Heart right ventricle (tissue), 16 donors: Measurements from ENCODE around the gene TMEM167A. TPM values are rescaled to one million over a fixed set of nuclear protein-coding genes. Genes with fewer than 3 reads are reported as not detected.

Experiments used
- ATAC-seq, 8 donors: fragments of 200-7000 bp; cut with Tn5 transposase; one replicate each; pipeline ENCODE4 v1.9.1; 2020; ENCODE audit warnings: mild to moderate bottlenecking in 8 of 8, moderate library complexity in 8 of 8, moderate number of reproducible peaks in 1 of 8
- DNase-seq, 2 donors: peaks; one replicate each; pipeline ENCODE4 v3.0.0-alpha.2; 2020
- H3K27ac ChIP-seq, 10 donors: fragments of 200-600 bp; sonication (generic) in 2 of 10; one replicate each; pipeline versions ENCODE4 v1.5.0 to v1.8.0; 2020 to 2022; ENCODE audit warnings: mild to moderate bottlenecking in 3 of 10
- H3K27me3 ChIP-seq, 7 donors: fragments of 200-600 bp; one replicate each; pipeline ENCODE4 v1.8.0; 2021 to 2022; ENCODE audit warnings: mild to moderate bottlenecking in 2 of 7
- H3K36me3 ChIP-seq, 9 donors: fragments of 200-600 bp; sonication (generic) in 1 of 9; one replicate each; pipeline versions ENCODE4 v1.5.0 to v1.8.0; 2020 to 2022; ENCODE audit warnings: mild to moderate bottlenecking in 2 of 9
- H3K4me1 ChIP-seq, 9 donors: fragments of 200-600 bp; sonication (generic) in 1 of 9; one replicate each; pipeline versions ENCODE4 v1.5.0 to v1.8.0; 2020 to 2022; ENCODE audit warnings: mild to moderate bottlenecking in 4 of 9
- H3K4me3 ChIP-seq, 10 donors: fragments of 200-600 bp; sonication (generic) in 2 of 10; one replicate each; pipeline versions ENCODE4 v1.5.0 to v1.8.0; 2020 to 2022; ENCODE audit warnings: mild to moderate bottlenecking in 7 of 10, moderate library complexity in 2 of 10
- H3K9me3 ChIP-seq, 11 donors: fragments of 200-600 bp in 10 of 11; sonication (generic) in 2 of 11; one replicate each; pipeline versions ENCODE4 v1.5.0 to v1.8.0; 2013 to 2022; ENCODE audit warnings: mild to moderate bottlenecking in 2 of 11, control low read depth in 1 of 11, moderate library complexity in 1 of 11
- WGBS, 2 donors: extraction: QIAGEN DNeasy Blood & Tissue Kit; methylation state at CpG; one replicate each; pipeline ENCODE4 v1.1.7; 2013; ENCODE audit warnings: inconsistent platforms in 1 of 2; 5-methylcytosine and 5-hydroxymethylcytosine counted together
- intact Hi-C, 10 donors: fragments of 100-400 bp; cut with DNase I; formaldehyde crosslinking; loops; one replicate each; pipeline versions ENCODE4 v1.11.1 to v1.14.2; 2022
- polyA plus RNA-seq, 2 donors: library from polyadenylated mRNA; stranded (reverse); fragments of 200-250 nt; gene quantifications; one replicate each; pipeline ENCODE4 v1.2.3, GENCODE V29; 2013
- total RNA-seq, 10 donors: library from RNA; stranded (reverse); fragmentation: NEBNext Ultra II Directional in 3 of 10; extraction: Animal tissue kit (Norgen Biotek cat#: 25700) in 3 of 10; gene quantifications; one replicate each; pipeline versions ENCODE4 v1.2.1 to v1.2.4, GENCODE V29; 2021 to 2023
- TF ChIP-seq, protein P1 (sequence below), 9 donors: fragments of 200-600 bp; sonication (generic) in 2 of 9; IDR thresholded peaks; one replicate each; pipeline versions ENCODE4 v1.5.0 to v1.8.0; 2021 to 2022; ENCODE audit warnings: antibody characterized with exemption in 9 of 9, mild to moderate bottlenecking in 5 of 9, moderate library complexity in 1 of 9
- donor health status: Arrhythmogenic right ventricular cardiomyopathy.
- donor health status: ischemic (EF 13 %, LVEDD 7.1; RV severe dilation, severe dysfunction).
- donor health status: healthy with polysubstance abuse.
- donor health status: DM: no; HTN: yes; CAD: no.
- donor health status: DM: no; HTN: no; CAD: no.
- donor health status: ischemic (EF 25% LVEDD 6.9; RV normal size, moderate dysfunction).
- donor health status: ischemic (EF 25% LVEDD 5.7; RV mildly dilated, moderate dysfunction).
- donor health status: healthy.
- donor health status: DM: yes; HTN: yes; CAD: no.
- donor health status: Ischemic cardiomyopathy.
- donor health status: ischemic (EF 35%, LVEDD 5.7; RV mildly dilated, moderate dysfunction).
- donor health status: nonischemic (EF 11% LVEDD 7.7; RV severe dilation, severe dysfunction).
- donor health status: DM: yes; HTN: yes; CAD: no.
- donor health status: PGD.
- donor health status: ischemic (EF 29% LVEDD 5.4; RV normal size, mild dysfunction).
- donor health status: nonischemic (EF 23%, LVEDD 6.1; RV moderate dilation, normal function).

TMEM167A gene
- total and polyA plus RNA-seq, 12 donors: 17.6 to 53.5 (median 43.4) TPM

GRCh38 chr5:83029912-83030311 is 47.3 kb downstream of the TMEM167A start:
- no peak for DNase-seq
- WGBS, 2 donors: 92% methylated on average over 2 of the region's 2 CpGs
- intact Hi-C loops: no loop called here
- Histone ChIP-seq H3K4me1 (peaks cover 0 to 32% (median 12%) of the 10 kb centered on the region in 9 donors), H3K9me3 (no peaks in the 10 kb centered on the region), H3K27me3 (no peaks in the 10 kb centered on the region), H3K4me3 (no peak overlapping the region), H3K36me3 (no peaks in the 10 kb centered on the region), H3K27ac (peak overlapping the region in 2 of 10 donors; percentile 22)
- peak in 7 of 8 donors; percentile 36 to 69 (median 55) for ATAC-seq
- TF ChIP-seq, protein P1, sequence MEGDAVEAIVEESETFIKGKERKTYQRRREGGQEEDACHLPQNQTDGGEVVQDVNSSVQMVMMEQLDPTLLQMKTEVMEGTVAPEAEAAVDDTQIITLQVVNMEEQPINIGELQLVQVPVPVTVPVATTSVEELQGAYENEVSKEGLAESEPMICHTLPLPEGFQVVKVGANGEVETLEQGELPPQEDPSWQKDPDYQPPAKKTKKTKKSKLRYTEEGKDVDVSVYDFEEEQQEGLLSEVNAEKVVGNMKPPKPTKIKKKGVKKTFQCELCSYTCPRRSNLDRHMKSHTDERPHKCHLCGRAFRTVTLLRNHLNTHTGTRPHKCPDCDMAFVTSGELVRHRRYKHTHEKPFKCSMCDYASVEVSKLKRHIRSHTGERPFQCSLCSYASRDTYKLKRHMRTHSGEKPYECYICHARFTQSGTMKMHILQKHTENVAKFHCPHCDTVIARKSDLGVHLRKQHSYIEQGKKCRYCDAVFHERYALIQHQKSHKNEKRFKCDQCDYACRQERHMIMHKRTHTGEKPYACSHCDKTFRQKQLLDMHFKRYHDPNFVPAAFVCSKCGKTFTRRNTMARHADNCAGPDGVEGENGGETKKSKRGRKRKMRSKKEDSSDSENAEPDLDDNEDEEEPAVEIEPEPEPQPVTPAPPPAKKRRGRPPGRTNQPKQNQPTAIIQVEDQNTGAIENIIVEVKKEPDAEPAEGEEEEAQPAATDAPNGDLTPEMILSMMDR (IDR thresholded peaks at IDR 0.05): no peak

GRCh38 chr5:83026930-83027687 is 50.1 kb downstream of the TMEM167A start:
- no peaks in the 10 kb centered on the region for H3K27me3 ChIP-seq
- no peak overlapping the region for H3K4me3 ChIP-seq
- DNase-seq (no peak), ATAC-seq (peak in 5 of 8 donors; percentile 35 to 71 (median 53))
- no peaks in the 10 kb centered on the region for H3K36me3 ChIP-seq
- H3K4me1 ChIP-seq: peaks cover 0 to 16% (median 0%) of the 10 kb centered on the region in 9 donors
- 44 to 51% methylated on average over 4 of the region's 4 CpGs for WGBS, 2 donors
- H3K27ac ChIP-seq: peak overlapping the region in 2 of 10 donors; percentile 6 to 30
- intact Hi-C loops: no loop called here
- TF ChIP-seq, protein P1 (IDR thresholded peaks at IDR 0.05): no peak
- no peaks in the 10 kb centered on the region for H3K9me3 ChIP-seq

- H3K27ac ChIP-seq: peak overlapping the region in 1 of 10 donors; percentile 6
- no peak overlapping the region for H3K4me3 ChIP-seq
- peaks cover 0 to 16% (median 0%) of the 10 kb centered on the region in 9 donors for H3K4me1 ChIP-seq
- no peaks in the 10 kb centered on the region for H3K36me3 ChIP-seq
- H3K9me3 ChIP-seq: no peaks in the 10 kb centered on the region
- H3K27me3 ChIP-seq: no peaks in the 10 kb centered on the region
- intact Hi-C loops: no loop called here
- no peak for ATAC-seq
- WGBS, 2 donors: 67 to 75% methylated on average over 2 of the region's 2 CpGs
- no peak for DNase-seq
- TF ChIP-seq, protein P1 (IDR thresholded peaks at IDR 0.05): no peak
These were observed 50.7 kb downstream of the TMEM167A start for GRCh38 chr5:83026516-83026915.

DNA sequence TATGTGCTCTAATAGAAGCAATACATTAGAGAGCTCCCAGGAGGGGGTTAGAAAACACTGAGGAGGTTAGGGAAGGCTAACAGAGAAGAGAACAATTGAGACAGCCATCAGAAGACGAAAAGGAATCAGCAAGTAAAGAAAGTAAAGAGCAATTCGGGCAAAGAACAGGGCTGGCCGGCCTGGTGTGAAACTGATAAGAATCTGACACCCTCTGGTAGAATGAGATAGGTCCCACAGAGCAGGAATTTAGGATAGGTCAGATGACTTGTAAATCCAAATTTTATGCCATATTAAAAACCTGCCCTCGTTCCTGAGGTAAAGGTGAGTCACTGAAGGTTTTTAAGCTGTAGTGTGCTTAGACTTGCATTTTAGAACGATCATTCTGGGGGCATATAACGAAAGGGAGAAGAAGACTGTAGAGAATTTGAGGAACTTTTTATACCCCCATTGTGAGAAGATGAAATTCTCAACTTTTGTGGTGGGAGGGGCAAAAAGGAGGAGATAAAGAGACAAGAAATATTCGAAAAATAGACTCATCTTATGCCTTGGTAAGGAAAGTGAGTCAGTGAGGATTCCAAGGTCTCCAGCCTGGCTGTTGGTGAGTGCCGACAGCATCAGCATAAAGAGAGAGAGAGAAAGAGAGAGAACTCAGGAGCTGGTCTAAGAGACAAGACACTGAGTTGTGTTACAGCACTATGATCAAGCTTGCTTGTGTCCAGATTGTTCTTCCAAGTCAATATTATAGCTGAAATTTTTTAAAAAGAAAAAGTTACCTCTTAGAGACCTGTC is 51.3 kb downstream of the TMEM167A start:
- Histone ChIP-seq H3K4me1 (peaks cover 0 to 16% (median 0%) of the 10 kb centered on the region in 9 donors), H3K36me3 (no peaks in the 10 kb centered on the region), H3K4me3 (no peak overlapping the region), H3K27ac (no peak overlapping the region), H3K9me3 (no peaks in the 10 kb centered on the region), H3K27me3 (no peaks in the 10 kb centered on the region)
- intact Hi-C loops: no loop called here
- ATAC-seq (no peak), DNase-seq (no peak)
- TF ChIP-seq, protein P1 (IDR thresholded peaks at IDR 0.05): no peak
- 89 to 91% methylated on average over 8 of the region's 8 CpGs for WGBS, 2 donors
